Testis (tissue), 3 donors: ENCODE measurements around the gene RCOR2. TPM values are rescaled to one million over a fixed set of nuclear protein-coding genes. Genes with fewer than 3 reads are reported as not detected.

Experiments
- DNase-seq: peaks from one replicate; pipeline ENCODE4 v3.0.0-alpha.2; 2019
- H3K27ac ChIP-seq, 2 donors: fragments of 200-600 bp; sonication (generic); one replicate each; pipeline ENCODE4 v1.5.1; 2019
- H3K27me3 ChIP-seq: fragments of 200-600 bp; sonication (generic); one replicate; pipeline ENCODE4 v1.5.1; 2019
- H3K36me3 ChIP-seq: fragments of 200-600 bp; sonication (generic); one replicate; pipeline ENCODE4 v1.5.1; 2017; ENCODE audit warnings: low read depth; ENCODE audit errors: missing control alignments
- H3K4me1 ChIP-seq: fragments of 200-600 bp; sonication (generic); one replicate; pipeline ENCODE4 v1.5.1; 2019
- H3K4me3 ChIP-seq, 2 donors: fragments of 200-600 bp; sonication (generic); one replicate each; pipeline ENCODE4 v1.5.1; 2017 to 2019
- H3K9me3 ChIP-seq: fragments of 200-600 bp; sonication (generic); one replicate; pipeline ENCODE4 v1.5.1; 2017
- CTCF ChIP-seq, 3 experiments: fragments of 450-650 bp in 2 of 3; fragments of 200-600 bp in 1 of 3; sonication (generic) in 1 of 3; IDR thresholded peaks; one replicate each; pipeline ENCODE4 v1.5.1; 2016 to 2019; ENCODE audit warnings: antibody characterized with exemption in 3 of 3, mild to moderate bottlenecking in 2 of 3, moderate library complexity in 1 of 3
- POLR2A ChIP-seq: fragments of 450-650 bp; IDR thresholded peaks from one replicate; pipeline ENCODE4 v1.6.1; 2017; ENCODE audit warnings: antibody characterized with exemption, mild to moderate bottlenecking, moderate library complexity
- WGBS, 2 donors: methylation state at CpG; one replicate each; pipeline ENCODE4 v1.1.5; 2018; 5-methylcytosine and 5-hydroxymethylcytosine counted together
- intact Hi-C: fragments of 100-400 bp; cut with DNase I; formaldehyde crosslinking; loops from one replicate; pipeline ENCODE4 v1.15.1; 2023; ENCODE audit warnings: low total_unique reads
- polyA plus RNA-seq: library from polyadenylated mRNA; stranded (reverse); fragments of 350-450 nt; fragmentation: Illumina TruSeq; extraction: RNeasy Lipid Tissue Mini Kit (QIAGEN cat#74804); gene quantifications from one replicate; pipeline ENCODE4 v1.2.3, GENCODE V29; 2014; ENCODE audit warnings: low read depth, low replicate concordance; ENCODE audit not compliant: insufficient read depth
- total RNA-seq, 2 donors: library from RNA; depleted of rRNA; stranded (reverse); fragments of >200 nt; gene quantifications; one replicate each; pipeline ENCODE4 v1.2.3, GENCODE V29; 2016

The RCOR2 gene
- total and polyA plus RNA-seq, 3 donors from 2014 or later = 3.9 to 7.9 (median 6.3) TPM

DNA sequence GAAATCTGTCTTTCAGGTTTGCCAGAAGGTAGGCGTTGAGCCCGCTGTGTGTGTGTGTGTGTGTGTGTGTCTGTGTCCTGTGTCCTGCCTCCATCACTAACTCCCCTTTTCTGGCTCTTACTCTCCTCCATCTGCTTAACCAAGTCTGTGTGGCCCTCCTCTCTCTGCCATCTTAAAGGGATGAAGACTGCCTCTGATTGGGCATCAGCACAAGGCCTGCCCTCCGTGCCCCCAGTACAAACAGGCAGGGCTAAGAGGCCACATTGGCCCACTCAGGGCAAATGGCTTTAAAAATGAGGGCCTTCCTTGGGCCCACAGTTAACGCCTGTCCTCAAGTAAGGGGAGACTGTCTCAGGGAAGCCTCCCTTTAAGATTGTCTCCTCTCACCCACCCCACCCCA, 10.9 kb downstream of the RCOR2 start:
- H3K4me3 ChIP-seq = no peak overlapping the region
- peaks cover 41% of the 10 kb centered on the region for H3K4me1 ChIP-seq
- intact Hi-C loops = no loop called here
- no peaks in the 10 kb centered on the region for H3K27me3 ChIP-seq
- no peaks in the 10 kb centered on the region for H3K36me3 ChIP-seq
- no peak for DNase-seq
- WGBS, 2 donors = 91 to 92% methylated on average over 4 of the region's 4 CpGs
- H3K27ac ChIP-seq = no peak overlapping the region
- H3K9me3 ChIP-seq = no peaks in the 10 kb centered on the region
- TF ChIP-seq POLR2A (no peak), CTCF (IDR thresholded peaks at IDR 0.05) (no peak)

DNA sequence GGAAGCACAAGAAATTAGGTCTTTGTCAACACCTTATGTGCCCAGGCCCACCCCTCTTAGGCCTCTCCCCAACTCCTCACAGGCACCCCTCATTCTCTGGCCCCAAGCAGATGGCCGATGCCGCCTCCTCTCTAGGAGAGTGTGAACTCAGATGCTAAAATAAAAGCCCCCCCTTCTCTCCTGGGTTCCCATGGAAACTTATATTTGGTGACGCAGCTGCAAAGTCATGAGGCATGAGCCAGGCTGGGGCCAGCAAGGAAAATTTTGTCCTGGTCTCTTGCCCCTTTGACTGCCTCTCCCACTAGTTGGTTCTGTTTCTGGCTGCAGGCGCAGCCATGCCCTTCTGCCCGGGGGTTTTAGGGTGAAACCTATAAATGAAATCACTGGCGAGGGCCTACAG, 11.8 kb downstream of the RCOR2 start:
- Histone ChIP-seq H3K36me3 (no peaks in the 10 kb centered on the region), H3K27me3 (no peaks in the 10 kb centered on the region), H3K4me3 (no peak overlapping the region), H3K4me1 (peaks cover 36% of the 10 kb centered on the region), H3K9me3 (no peaks in the 10 kb centered on the region), H3K27ac (no peak overlapping the region)
- TF ChIP-seq CTCF (IDR thresholded peaks at IDR 0.05) (no peak), POLR2A (no peak)
- 75 to 79% methylated on average over 6 of the region's 6 CpGs for WGBS, 2 donors
- no peak for DNase-seq
- intact Hi-C loops = no loop called here

DNA sequence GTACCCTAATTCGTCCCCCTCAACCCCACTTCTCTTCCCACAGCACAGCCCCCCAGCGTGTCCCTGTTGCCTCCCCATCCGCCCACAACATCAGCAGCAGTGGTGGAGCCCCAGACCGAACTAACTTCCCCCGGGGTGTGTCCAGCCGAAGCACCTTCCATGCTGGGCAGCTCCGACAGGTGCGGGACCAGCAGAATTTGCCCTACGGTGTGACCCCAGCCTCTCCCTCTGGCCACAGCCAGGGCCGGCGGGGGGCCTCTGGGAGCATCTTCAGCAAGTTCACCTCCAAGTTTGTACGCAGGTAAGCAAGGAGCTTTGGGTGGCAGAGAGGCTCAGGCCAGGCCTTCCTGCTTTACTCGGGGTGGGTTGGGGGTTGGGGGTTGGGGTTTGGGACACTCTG, 12.2 kb downstream of the RCOR2 start:
- Histone ChIP-seq H3K9me3 (no peaks in the 10 kb centered on the region), H3K4me3 (no peak overlapping the region), H3K4me1 (peaks cover 35% of the 10 kb centered on the region), H3K27ac (no peak overlapping the region), H3K27me3 (no peaks in the 10 kb centered on the region), H3K36me3 (no peaks in the 10 kb centered on the region)
- intact Hi-C loops = no loop called here
- TF ChIP-seq CTCF (IDR thresholded peaks at IDR 0.05) = no peak
- TF ChIP-seq POLR2A = no peak
- DNase-seq = no peak
- 91 to 92% methylated on average over 9 to 13 of the region's 13 CpGs for WGBS, 2 donors

GRCh38 chr11:63903884-63904283, 13.1 kb downstream of the RCOR2 start:
- intact Hi-C loops = no loop called here
- Histone ChIP-seq H3K4me3 (no peak overlapping the region), H3K36me3 (no peaks in the 10 kb centered on the region), H3K27ac (no peak overlapping the region), H3K9me3 (no peaks in the 10 kb centered on the region), H3K27me3 (no peaks in the 10 kb centered on the region), H3K4me1 (peaks cover 26% of the 10 kb centered on the region)
- no peak for DNase-seq
- WGBS, 2 donors = 93 to 95% methylated on average over 9 to 14 of the region's 14 CpGs
- TF ChIP-seq POLR2A (no peak), CTCF (IDR thresholded peaks at IDR 0.05) (no peak)

DNA sequence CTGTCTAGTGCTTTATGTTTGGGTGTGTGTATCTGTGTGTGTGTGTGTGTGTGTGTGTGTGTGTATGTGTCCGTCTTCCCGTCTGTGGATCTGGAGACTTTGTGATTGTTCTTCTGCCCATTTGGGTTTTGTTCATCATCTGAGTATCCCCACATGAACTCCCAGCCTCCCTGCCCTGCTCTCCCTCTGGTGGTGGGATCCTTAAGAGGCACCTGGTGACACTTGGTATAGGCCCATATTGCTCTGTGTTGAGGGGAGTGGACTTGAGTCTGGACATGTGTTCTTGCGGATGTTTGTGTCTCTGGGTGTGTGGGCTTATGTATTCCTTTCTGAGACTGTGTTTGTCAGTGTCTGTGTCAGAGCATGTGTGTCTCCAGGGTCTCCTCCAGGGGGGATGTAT, 15.3 kb downstream of the RCOR2 start:
- Histone ChIP-seq H3K9me3 (no peaks in the 10 kb centered on the region), H3K27ac (no peak overlapping the region), H3K27me3 (no peaks in the 10 kb centered on the region), H3K4me3 (no peak overlapping the region), H3K4me1 (peaks cover 4% of the 10 kb centered on the region), H3K36me3 (no peaks in the 10 kb centered on the region)
- WGBS, 2 donors = 64 to 88% methylated on average over 3 of the region's 3 CpGs
- TF ChIP-seq POLR2A = no peak
- TF ChIP-seq CTCF (IDR thresholded peaks at IDR 0.05) = no peak
- DNase-seq = no peak
- intact Hi-C loops = no loop called here
